ENCODE data around the gene COL16A1. TPM values are rescaled to one million over a fixed set of nuclear protein-coding genes. Genes with fewer than 3 reads are reported as not detected.

COL16A1 gene
- polyA plus RNA-seq, 1 experiment, result 35.4 TPM

DNA sequence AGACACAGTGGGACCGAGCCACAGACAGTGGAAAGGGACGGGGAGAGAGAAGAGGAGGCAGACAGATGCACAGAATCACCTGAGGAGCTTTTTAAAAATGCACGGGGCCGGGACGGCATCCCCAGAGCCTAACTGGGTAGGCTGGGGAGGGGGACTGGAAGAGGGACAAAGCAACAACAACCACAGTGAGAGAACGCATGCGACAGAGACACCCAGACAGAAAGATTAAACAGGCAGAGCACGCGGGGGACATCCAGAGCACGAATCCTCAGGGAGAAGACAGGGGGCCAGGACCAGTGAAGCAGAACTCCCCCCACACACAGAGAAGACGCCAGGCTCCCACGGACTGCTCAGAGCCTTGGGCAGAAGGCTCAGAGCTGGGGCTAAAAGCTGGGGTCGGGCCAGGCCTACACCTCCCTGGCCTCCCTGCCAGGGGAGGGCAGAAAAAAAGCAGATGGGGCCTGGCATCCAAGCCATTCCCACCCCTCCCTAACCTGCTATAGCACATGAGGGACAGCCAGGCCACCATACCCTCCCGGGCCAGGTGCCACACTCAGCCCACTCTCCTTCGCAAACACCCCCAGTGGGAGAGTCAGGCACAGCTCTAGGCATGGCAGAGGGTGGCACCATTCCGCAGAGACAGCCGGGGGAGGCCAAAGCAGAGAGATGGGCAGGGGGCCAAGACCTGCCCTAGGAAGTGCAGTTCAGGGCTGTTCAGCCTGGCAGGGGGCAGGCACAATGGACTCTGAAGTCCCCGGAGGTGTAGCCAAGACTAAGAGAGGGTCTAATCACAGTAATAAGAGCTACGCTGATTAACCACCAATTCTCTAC lies 29.8 kb upstream of the COL16A1 start:
- CTCF ChIA-PET, result interaction anchor here (1.3 to 4.6 kb wide), 3 partner anchors 12 to 70 kb away, joined by 7 to 23 read pairs (median 8); no protein-coding TSS in a partner anchor
- DNase-seq (ENCODE audit: low read depth, low spot score), result no peak
- POLR2A ChIA-PET, result interaction anchor here (0.6 kb wide), 1 partner anchor 332 kb away, joined by 8 read pairs; no protein-coding TSS in a partner anchor
- TF ChIP-seq, protein P1, sequence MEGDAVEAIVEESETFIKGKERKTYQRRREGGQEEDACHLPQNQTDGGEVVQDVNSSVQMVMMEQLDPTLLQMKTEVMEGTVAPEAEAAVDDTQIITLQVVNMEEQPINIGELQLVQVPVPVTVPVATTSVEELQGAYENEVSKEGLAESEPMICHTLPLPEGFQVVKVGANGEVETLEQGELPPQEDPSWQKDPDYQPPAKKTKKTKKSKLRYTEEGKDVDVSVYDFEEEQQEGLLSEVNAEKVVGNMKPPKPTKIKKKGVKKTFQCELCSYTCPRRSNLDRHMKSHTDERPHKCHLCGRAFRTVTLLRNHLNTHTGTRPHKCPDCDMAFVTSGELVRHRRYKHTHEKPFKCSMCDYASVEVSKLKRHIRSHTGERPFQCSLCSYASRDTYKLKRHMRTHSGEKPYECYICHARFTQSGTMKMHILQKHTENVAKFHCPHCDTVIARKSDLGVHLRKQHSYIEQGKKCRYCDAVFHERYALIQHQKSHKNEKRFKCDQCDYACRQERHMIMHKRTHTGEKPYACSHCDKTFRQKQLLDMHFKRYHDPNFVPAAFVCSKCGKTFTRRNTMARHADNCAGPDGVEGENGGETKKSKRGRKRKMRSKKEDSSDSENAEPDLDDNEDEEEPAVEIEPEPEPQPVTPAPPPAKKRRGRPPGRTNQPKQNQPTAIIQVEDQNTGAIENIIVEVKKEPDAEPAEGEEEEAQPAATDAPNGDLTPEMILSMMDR (IDR thresholded peaks at IDR 0.05; ENCODE audit: low read depth, low read length), result no peak
- no peaks in the 10 kb centered on the region; the same call in 1 of the 2 replicates for H3K9me3 ChIP-seq (ENCODE audit: control insufficient read depth, insufficient read depth, low read length)
- H3K27me3 ChIP-seq (ENCODE audit: control insufficient read depth, insufficient read depth, low read length), result no peaks in the 10 kb centered on the region
- H3K4me3 ChIP-seq (ENCODE audit: low read depth, low read length), result no peak overlapping the region
- H3K27ac ChIP-seq (ENCODE audit: low read depth, low read length), result no peak overlapping the region

DNA sequence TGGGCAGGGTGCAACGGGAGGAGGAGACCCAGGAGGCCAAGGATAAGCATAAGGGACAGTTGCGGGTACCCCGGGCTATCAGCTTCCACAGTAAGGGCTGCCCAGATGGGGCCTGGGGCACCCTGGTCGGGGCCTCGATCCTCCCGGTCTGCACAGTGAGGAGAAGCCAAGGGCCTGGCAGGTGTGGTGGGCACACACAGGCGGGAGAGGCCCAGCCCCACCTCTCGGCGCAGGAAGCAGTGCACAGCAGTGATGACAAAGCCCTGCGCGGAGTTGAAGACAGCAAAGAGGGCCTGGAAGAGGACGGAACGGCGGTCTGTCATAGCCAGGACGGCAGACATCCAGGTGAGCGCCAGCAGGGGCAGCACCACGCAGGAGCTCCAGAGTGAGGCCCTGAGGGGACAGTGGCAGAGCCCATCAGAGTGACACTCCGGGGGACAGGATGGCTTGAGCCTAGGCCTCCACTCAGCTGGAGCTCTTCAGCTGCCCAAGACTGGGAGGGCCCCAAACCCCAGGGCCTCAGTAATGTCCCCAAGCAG lies 29.0 kb upstream of the COL16A1 start:
- DNase-seq (ENCODE audit: low read depth, low spot score), result no peak
- Histone ChIP-seq H3K27me3 (ENCODE audit: control insufficient read depth, insufficient read depth, low read length) (no peaks in the 10 kb centered on the region), H3K4me3 (ENCODE audit: low read depth, low read length) (no peak overlapping the region), H3K27ac (ENCODE audit: low read depth, low read length) (no peak overlapping the region), H3K9me3 (ENCODE audit: control insufficient read depth, insufficient read depth, low read length) (no peaks in the 10 kb centered on the region; the same call in 1 of the 2 replicates)
- TF ChIP-seq, protein P1 (IDR thresholded peaks at IDR 0.05; ENCODE audit: low read depth, low read length), result no peak
- ChIA-PET POLR2A (no interaction called here), CTCF (interaction anchor here (2.5 to 4.6 kb wide), 2 partner anchors 13 to 17 kb away, joined by 8 to 23 read pairs; no protein-coding TSS in a partner anchor)

- Histone ChIP-seq H3K9me3 (ENCODE audit: control insufficient read depth, insufficient read depth, low read length) (no peaks in the 10 kb centered on the region; the same call in 1 of the 2 replicates), H3K27me3 (ENCODE audit: control insufficient read depth, insufficient read depth, low read length) (no peaks in the 10 kb centered on the region), H3K4me3 (ENCODE audit: low read depth, low read length) (no peak overlapping the region), H3K27ac (ENCODE audit: low read depth, low read length) (no peak overlapping the region)
- POLR2A ChIA-PET, result no interaction called here
- CTCF ChIA-PET, result interaction anchor here (2.5 to 4.6 kb wide), 2 partner anchors 13 to 16 kb away, joined by 8 to 23 read pairs; no protein-coding TSS in a partner anchor
- no peak for DNase-seq (ENCODE audit: low read depth, low spot score)
- TF ChIP-seq, protein P1 (IDR thresholded peaks at IDR 0.05; ENCODE audit: low read depth, low read length), result no peak
Measured at GRCh38 chr1:31732343-31732742, 28.5 kb upstream of the COL16A1 start.

DNA sequence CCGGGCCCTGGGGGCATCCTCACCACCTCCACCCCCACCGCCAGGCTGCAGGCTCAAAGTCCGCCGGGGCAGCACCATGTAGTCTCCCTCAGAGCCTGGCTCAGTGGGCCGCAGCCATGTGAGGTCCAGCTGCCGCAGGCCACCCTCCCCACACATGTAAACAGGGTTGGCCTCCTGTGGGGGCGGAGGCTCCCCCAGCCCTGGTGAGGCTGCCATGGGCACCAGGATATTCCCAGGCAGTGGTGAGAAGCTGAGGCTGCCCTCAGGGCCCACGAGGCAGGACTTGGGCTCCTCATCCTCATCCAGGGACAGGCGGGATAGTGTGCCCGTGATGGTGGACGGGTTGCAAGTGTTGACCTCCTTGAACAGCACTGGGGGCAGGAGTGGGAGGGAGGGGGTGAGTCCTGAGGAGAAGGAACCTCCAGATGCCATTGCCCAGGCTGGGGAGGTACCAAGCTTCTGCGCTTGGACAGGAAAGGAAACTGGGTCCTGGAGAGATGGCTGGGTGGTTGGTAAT lies 27.3 kb upstream of the COL16A1 start:
- no peak overlapping the region for H3K27ac ChIP-seq (ENCODE audit: low read depth, low read length)
- H3K27me3 ChIP-seq (ENCODE audit: control insufficient read depth, insufficient read depth, low read length), result no peaks in the 10 kb centered on the region
- no peaks in the 10 kb centered on the region; the same call in 1 of the 2 replicates for H3K9me3 ChIP-seq (ENCODE audit: control insufficient read depth, insufficient read depth, low read length)
- DNase-seq (ENCODE audit: low read depth, low spot score), result no peak
- CTCF ChIA-PET, result interaction anchor here (0.9 kb wide), 1 partner anchor 16 kb away, joined by 3 read pairs; no protein-coding TSS in a partner anchor
- TF ChIP-seq, protein P1 (IDR thresholded peaks at IDR 0.05; ENCODE audit: low read depth, low read length), result no peak
- no peak overlapping the region for H3K4me3 ChIP-seq (ENCODE audit: low read depth, low read length)
- POLR2A ChIA-PET, result no interaction called here
